Measurements from ENCODE around the gene QRICH1. TPM values are rescaled to one million over a fixed set of nuclear protein-coding genes. Genes with fewer than 3 reads are reported as not detected.

Gene QRICH1
- total and polyA plus RNA-seq, 10 donors, result 35.9 to 127 (median 101) TPM

DNA sequence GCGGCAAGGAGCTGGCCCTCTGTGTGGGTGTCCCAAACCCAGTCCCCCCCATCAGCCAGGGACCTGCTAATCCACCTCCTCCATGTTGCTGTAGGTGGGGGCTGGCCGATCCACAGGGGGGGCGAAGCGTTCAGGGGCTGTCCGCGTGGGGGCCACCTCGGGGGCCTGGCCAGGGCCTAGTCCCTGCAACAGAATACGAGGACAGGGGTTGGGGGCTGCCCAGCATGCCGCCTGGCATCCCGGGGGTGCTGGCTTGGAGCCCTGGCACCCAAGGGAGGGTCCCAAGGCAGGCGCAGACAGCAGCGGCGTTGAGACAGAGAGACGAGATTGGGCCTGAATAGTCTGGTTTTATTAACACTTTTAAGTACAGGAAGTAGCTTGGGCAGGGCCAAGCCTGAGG, 14.5 kb upstream of the QRICH1 start:
- Histone ChIP-seq H3K4me3 (no peak overlapping the region), H3K4me1 (peaks cover 16 to 36% (median 23%) of the 10 kb centered on the region in 6 donors), H3K36me3 (peaks cover 9 to 72% (median 60%) of the 10 kb centered on the region in 6 donors), H3K27ac (peak overlapping the region in 3 of 8 donors; percentile 3 to 35 (median 15)), H3K9me3 (no peaks in the 10 kb centered on the region), H3K27me3 (replicated peaks in 1 of 7) (no peaks in the 10 kb centered on the region)
- no peak for DNase-seq
- intact Hi-C loops (cut with DNase I; ENCODE audit: low total_unique reads), result loop anchor here (10.0 kb wide), 1 partner anchor 84 kb away; the partner anchor contains the start of genes IMPDH2 and NDUFAF3
- 73 to 86% (median 82%) methylated on average over 13 to 14 of the region's 14 CpGs for WGBS, 5 donors
- no peak for TF ChIP-seq POLR2A (IDR thresholded peaks at IDR 0.05)

DNA sequence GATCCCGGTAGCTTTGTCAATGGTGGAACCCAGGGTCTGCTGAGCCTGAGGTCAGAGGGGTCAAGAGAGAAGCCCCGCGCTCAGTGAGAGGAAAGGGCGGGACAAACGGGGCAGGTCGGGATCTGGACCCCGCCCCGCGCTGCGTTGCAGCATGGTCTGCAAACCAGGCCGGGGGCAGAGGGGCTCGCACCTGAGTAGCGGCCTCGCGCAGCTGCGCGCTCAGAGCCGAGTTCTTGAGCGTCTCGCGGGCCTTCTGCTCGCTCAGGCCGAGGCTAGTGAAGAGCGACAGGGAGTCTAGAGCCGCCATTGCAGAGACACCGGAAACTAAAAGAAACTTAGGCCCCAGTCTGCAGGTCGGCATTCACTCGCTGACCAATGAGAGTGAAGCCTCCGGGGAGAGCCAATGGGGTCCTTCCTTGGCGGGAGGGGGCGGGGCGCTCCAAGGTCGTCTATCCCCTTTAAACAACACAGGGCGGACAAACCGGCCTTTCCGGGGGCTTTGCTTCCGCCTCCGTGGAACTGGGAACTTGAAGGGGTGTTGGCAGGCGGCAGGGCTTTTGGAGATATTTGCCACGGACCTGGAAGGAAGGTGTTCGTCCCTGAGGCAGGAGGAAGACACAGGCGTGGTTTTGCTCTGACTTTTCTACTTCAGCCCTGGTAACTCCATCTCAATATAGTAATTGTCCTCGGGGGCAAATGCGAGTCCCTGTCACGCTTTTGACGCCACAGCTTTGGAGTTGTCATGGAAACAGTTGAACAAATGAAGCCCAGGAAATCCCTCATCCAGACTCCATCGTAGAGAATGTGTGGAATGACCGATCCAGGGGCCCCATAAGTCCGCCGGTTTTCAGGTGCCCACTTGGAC, 10.8 kb upstream of the QRICH1 start, which contains the start of gene QARS1:
Gene QARS1 (minus strand): TSS at position 331 of the 865 bp plus-strand sequence. CDS start 24 bp downstream, at position 307.
- Histone ChIP-seq H3K27ac (peak within 1 kb of the TSS; percentile 79 to 94 (median 90)), H3K27me3 (replicated peaks in 1 of 7) (no peaks in the 10 kb centered on the region), H3K9me3 (no peaks in the 10 kb centered on the region), H3K4me1 (peaks cover 16 to 46% (median 27%) of the 10 kb centered on the region in 6 donors), H3K4me3 (peak within 1 kb of the TSS; percentile 84 to 97 (median 92)), H3K36me3 (peaks cover 9 to 72% (median 55%) of the 10 kb centered on the region in 6 donors)
- WGBS, 5 donors, result 1 to 4% (median 3%) methylated on average over 31 to 50 of the region's 50 CpGs
- TF ChIP-seq, protein P1, sequence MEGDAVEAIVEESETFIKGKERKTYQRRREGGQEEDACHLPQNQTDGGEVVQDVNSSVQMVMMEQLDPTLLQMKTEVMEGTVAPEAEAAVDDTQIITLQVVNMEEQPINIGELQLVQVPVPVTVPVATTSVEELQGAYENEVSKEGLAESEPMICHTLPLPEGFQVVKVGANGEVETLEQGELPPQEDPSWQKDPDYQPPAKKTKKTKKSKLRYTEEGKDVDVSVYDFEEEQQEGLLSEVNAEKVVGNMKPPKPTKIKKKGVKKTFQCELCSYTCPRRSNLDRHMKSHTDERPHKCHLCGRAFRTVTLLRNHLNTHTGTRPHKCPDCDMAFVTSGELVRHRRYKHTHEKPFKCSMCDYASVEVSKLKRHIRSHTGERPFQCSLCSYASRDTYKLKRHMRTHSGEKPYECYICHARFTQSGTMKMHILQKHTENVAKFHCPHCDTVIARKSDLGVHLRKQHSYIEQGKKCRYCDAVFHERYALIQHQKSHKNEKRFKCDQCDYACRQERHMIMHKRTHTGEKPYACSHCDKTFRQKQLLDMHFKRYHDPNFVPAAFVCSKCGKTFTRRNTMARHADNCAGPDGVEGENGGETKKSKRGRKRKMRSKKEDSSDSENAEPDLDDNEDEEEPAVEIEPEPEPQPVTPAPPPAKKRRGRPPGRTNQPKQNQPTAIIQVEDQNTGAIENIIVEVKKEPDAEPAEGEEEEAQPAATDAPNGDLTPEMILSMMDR (IDR thresholded peaks at IDR 0.05 in 8 of 11, conservative IDR thresholded peaks at IDR 0.05 in 3 of 11), result no peak
- no peak for TF ChIP-seq POLR2A (IDR thresholded peaks at IDR 0.05)
- peak; percentile 81 to 90 (median 82) for TF ChIP-seq POLR2AphosphoS5 (IDR thresholded peaks at IDR 0.05)
- intact Hi-C loops (cut with DNase I; ENCODE audit: low total_unique reads), result loop anchor here (10.0 kb wide), 1 partner anchor 80 kb away; the partner anchor contains the start of genes IMPDH2 and NDUFAF3
- peak; percentile 95 for DNase-seq

DNA sequence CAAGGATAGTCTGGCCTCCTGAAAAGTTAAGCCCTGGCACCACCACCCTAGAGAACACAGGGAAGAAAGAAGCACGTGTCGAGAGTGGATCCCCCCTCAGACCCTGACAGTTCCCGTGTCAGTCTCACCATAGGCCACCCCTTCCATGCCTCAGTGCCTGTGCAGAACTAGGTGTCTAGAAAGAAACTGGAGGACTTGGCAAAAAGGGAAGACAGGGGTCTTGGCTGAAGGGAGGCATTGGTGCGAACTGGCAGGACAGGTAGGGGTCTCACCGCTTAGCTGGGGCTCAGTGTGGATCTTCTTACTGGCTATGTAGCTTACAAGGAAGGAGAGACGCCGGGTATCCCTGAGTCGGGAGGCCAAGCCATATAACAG, 10.2 kb upstream of the QRICH1 start:
- Histone ChIP-seq H3K4me1 (peaks cover 16 to 45% (median 27%) of the 10 kb centered on the region in 6 donors), H3K4me3 (peak overlapping the region; percentile 84 to 97 (median 92)), H3K27ac (peak overlapping the region; percentile 79 to 94 (median 90)), H3K9me3 (no peaks in the 10 kb centered on the region), H3K27me3 (replicated peaks in 1 of 7) (no peaks in the 10 kb centered on the region), H3K36me3 (peaks cover 6 to 72% (median 55%) of the 10 kb centered on the region in 6 donors)
- WGBS, 5 donors, result 2 to 7% (median 5%) methylated on average over 8 of the region's 8 CpGs
- intact Hi-C loops (cut with DNase I; ENCODE audit: low total_unique reads), result loop anchor here (10.0 kb wide), 1 partner anchor 79 kb away; the partner anchor contains the start of genes IMPDH2 and NDUFAF3
- TF ChIP-seq POLR2AphosphoS5 (IDR thresholded peaks at IDR 0.05) (no peak), POLR2A (IDR thresholded peaks at IDR 0.05) (no peak)
- TF ChIP-seq, protein P1 (IDR thresholded peaks at IDR 0.05 in 8 of 11, conservative IDR thresholded peaks at IDR 0.05 in 3 of 11), result no peak
- DNase-seq, result no peak

DNA sequence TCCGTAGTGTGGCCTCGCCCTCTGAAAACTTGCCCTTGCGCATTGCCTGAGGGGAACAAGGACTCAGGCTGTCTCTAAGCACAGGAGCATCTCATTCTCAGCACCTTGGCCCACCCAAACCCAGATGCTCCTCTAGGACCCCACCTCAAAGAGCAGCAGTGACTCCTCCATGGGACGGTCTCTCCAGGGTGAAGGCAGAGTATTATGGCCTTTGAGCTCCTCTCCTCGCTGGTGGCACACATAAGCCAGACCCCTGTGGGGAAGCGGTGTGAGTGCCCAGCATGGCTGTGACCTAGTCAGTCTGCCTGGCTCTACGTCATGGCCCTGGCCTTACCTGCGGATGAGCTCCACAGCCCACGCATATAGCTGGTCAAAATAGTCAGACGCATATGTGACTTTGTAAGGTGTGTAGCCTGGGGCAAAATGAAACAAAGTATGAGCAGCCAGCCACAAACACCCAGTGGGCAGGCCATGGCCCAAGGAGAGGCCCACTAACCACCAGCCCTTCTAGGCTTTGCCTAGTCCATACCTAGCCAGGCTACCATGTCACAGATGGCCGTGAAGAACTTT, 6.3 kb upstream of the QRICH1 start:
- no peaks in the 10 kb centered on the region for H3K27me3 ChIP-seq (replicated peaks in 1 of 7)
- H3K27ac ChIP-seq, result no peak overlapping the region
- DNase-seq, result peak; percentile 61
- H3K4me3 ChIP-seq, result no peak overlapping the region
- no peaks in the 10 kb centered on the region for H3K9me3 ChIP-seq
- H3K36me3 ChIP-seq, result peaks cover 6 to 82% (median 54%) of the 10 kb centered on the region in 6 donors
- peaks cover 13 to 29% (median 20%) of the 10 kb centered on the region in 6 donors for H3K4me1 ChIP-seq
- TF ChIP-seq POLR2A (IDR thresholded peaks at IDR 0.05) (no peak), POLR2AphosphoS5 (IDR thresholded peaks at IDR 0.05) (peak in 1 of 3 donors; percentile 4)
- 91 to 97% (median 95%) methylated on average over 10 to 11 of the region's 11 CpGs for WGBS, 5 donors
- intact Hi-C loops (cut with DNase I; ENCODE audit: low total_unique reads), result loop anchor here (10.0 kb wide), 1 partner anchor 75 kb away; the partner anchor contains the start of genes IMPDH2 and NDUFAF3
